ENCODE results near the gene RIC8B.
A peak's percentile ranks its signal among the peaks of the same experiment; 100 is the strongest.

DNA sequence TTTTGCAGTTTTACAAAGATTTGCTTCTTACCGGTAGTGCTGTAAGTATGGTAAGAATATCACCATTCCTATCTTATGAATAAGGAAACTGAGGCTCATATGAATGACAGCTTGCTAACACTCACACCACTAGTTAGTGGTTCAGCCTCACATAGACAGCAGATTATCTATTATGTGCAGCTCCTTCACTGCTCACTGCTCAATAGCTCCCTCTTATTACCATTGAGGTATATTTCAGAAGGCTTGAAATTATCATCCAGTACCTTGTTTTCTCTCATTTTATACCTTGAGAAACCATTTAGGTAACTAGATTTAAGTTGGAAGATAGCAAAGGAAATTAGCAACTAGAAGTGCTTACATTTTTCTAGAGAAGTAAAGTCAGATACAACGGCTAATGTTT lies 15.5 kb downstream of the RIC8B start:
- TF ChIP-seq, protein P1, sequence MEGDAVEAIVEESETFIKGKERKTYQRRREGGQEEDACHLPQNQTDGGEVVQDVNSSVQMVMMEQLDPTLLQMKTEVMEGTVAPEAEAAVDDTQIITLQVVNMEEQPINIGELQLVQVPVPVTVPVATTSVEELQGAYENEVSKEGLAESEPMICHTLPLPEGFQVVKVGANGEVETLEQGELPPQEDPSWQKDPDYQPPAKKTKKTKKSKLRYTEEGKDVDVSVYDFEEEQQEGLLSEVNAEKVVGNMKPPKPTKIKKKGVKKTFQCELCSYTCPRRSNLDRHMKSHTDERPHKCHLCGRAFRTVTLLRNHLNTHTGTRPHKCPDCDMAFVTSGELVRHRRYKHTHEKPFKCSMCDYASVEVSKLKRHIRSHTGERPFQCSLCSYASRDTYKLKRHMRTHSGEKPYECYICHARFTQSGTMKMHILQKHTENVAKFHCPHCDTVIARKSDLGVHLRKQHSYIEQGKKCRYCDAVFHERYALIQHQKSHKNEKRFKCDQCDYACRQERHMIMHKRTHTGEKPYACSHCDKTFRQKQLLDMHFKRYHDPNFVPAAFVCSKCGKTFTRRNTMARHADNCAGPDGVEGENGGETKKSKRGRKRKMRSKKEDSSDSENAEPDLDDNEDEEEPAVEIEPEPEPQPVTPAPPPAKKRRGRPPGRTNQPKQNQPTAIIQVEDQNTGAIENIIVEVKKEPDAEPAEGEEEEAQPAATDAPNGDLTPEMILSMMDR (conservative IDR thresholded peaks at IDR 0.05; ENCODE audit: low read length) = peak; percentile 38
- TF ChIP-seq EZH2phosphoT487 (IDR thresholded peaks at IDR 0.05; ENCODE audit: borderline replicate concordance) = no peak
